HAP-1 (cell line): ENCODE measurements around the gene TBCA.
A peak's percentile ranks its signal among the peaks of the same experiment; 100 is the strongest.

Experiments used
- DNase-seq, 2 experiments: peaks; one replicate each; pipeline ENCODE4 v3.0.0-alpha.2; 2016 to 2020; ENCODE audit warnings: low spot score in 2 of 2
- H3K27me3 ChIP-seq: fragments of 250-450 bp; sonication (Bioruptor Pico); 2 replicates; pipeline ENCODE4 v1.5.1; 2020; ENCODE audit warnings: low read depth, mild to moderate bottlenecking, moderate library complexity
- H3K36me3 ChIP-seq: fragments of 250-450 bp; sonication (Bioruptor Pico); replicated peaks from 2 replicates; pipeline ENCODE4 v1.5.1; 2020; ENCODE audit warnings: mild to moderate bottlenecking
- H3K4me1 ChIP-seq: fragments of 250-450 bp; sonication (Bioruptor Pico); 2 replicates; pipeline ENCODE4 v1.5.1; 2020; ENCODE audit warnings: mild to moderate bottlenecking
- H3K4me3 ChIP-seq: fragments of 250-450 bp; sonication (Bioruptor Pico); 2 replicates; pipeline ENCODE4 v1.5.1; 2020; ENCODE audit warnings: mild to moderate bottlenecking, moderate library complexity
- H3K9me3 ChIP-seq: fragments of 250-450 bp; sonication (Bioruptor Pico); 2 replicates; pipeline ENCODE4 v1.5.1; 2020; ENCODE audit warnings: mild to moderate bottlenecking, moderate library complexity
- in situ Hi-C: fragments of 300-500 bp; cut with MboI; formaldehyde crosslinking; loops from 3 replicates; pipeline ENCODE4 v1.14.3; 2020; ENCODE audit warnings: low sequenced_read_pairs, inconsistent platforms, mixed read lengths

The TBCA gene, protein sequence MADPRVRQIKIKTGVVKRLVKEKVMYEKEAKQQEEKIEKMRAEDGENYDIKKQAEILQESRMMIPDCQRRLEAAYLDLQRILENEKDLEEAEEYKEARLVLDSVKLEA

DNA sequence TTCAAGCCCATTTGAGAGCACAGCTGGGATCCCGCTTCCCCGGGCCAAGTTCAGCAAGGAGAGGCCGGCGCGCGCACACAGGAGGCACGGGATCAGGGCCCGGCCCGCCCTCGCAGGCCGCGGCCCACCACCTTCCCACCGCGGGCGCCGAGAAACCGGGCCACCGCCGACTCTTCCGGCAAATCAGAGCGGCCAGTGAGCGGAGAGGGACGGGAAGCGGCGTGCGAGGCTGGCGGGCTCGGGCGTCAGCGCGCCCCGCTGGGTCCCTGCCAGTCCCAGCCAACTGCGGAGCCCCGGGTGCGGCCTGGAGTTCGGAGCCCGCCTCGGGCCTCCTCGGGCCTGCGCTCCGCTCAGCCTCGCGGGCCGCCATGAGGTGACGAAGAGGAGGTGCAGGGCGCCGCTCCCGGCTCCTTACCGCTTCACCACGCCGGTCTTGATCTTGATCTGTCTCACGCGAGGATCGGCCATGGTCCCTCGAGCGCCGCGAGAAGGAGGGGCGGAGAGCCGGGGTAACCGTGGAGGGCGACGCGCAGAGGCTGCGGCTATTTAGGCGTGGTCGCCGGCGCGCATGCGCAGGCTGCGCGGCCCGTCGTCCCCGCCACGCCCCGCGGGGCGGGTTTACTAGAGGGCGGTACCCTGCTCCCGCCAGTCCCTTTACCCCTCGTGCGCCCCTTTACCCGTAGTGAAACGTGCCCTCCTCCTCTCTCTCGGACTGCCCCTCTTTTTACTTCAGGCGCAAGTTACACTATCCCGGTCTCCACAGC, at the start of gene TBCA:
TSS of gene TBCA (minus strand) at position 550 of the 764 bp plus-strand sequence. CDS start at position 468, 82 bp downstream.
- no peaks in the 10 kb centered on the region for H3K9me3 ChIP-seq
- no peaks in the 10 kb centered on the region for H3K27me3 ChIP-seq
- H3K4me1 ChIP-seq: peaks cover 23% of the 10 kb centered on the region
- H3K4me3 ChIP-seq: peak within 1 kb of the TSS; percentile 74
- DNase-seq: peak; percentile 91 to 93
- peaks cover 20% of the 10 kb centered on the region for H3K36me3 ChIP-seq
- in situ Hi-C loops: no loop called here

- peaks cover 21% of the 10 kb centered on the region for H3K27me3 ChIP-seq
- DNase-seq: no peak
- in situ Hi-C loops: no loop called here
- no peaks in the 10 kb centered on the region for H3K36me3 ChIP-seq
- H3K4me3 ChIP-seq: no peak overlapping the region
- no peaks in the 10 kb centered on the region for H3K9me3 ChIP-seq
- no peaks in the 10 kb centered on the region for H3K4me1 ChIP-seq
Measured at GRCh38 chr5:77824981-77825380, 48.8 kb upstream of the TBCA start.

DNA sequence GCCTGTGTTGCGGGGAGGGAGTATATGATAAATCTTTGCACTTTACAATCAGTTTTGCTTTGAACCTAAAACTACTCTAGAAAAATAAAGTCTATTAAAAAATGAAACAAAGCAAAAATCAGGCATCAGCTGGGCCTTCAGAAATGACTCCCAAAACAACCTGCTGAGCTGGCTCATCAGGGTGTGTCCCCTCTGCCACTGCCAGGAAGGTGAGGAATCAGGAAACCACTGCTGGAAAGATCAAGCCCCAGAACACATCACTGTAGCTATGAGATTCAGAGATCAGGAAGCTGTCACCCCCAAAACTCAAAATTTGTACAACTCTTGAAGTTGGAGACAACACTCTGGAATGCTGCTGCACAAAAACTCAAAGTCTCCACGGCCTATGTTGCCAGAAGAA, 40.5 kb upstream of the TBCA start:
- in situ Hi-C loops: no loop called here
- DNase-seq: no peak
- H3K27me3 ChIP-seq: no peaks in the 10 kb centered on the region
- no peaks in the 10 kb centered on the region for H3K36me3 ChIP-seq
- no peaks in the 10 kb centered on the region for H3K4me1 ChIP-seq
- H3K9me3 ChIP-seq: no peaks in the 10 kb centered on the region
- H3K4me3 ChIP-seq: no peak overlapping the region

- no peaks in the 10 kb centered on the region for H3K36me3 ChIP-seq
- DNase-seq: no peak
- no peaks in the 10 kb centered on the region; the same call in 1 of the 2 replicates for H3K27me3 ChIP-seq
- in situ Hi-C loops: no loop called here
- H3K9me3 ChIP-seq: 0 out of 2 replicates have a peak, but pooled peaks cover 5% of the 10 kb centered on the region
- H3K4me3 ChIP-seq: no peak overlapping the region
- H3K4me1 ChIP-seq: no peaks in the 10 kb centered on the region
Measured at GRCh38 chr5:77812926-77813589, 36.9 kb upstream of the TBCA start.

DNA sequence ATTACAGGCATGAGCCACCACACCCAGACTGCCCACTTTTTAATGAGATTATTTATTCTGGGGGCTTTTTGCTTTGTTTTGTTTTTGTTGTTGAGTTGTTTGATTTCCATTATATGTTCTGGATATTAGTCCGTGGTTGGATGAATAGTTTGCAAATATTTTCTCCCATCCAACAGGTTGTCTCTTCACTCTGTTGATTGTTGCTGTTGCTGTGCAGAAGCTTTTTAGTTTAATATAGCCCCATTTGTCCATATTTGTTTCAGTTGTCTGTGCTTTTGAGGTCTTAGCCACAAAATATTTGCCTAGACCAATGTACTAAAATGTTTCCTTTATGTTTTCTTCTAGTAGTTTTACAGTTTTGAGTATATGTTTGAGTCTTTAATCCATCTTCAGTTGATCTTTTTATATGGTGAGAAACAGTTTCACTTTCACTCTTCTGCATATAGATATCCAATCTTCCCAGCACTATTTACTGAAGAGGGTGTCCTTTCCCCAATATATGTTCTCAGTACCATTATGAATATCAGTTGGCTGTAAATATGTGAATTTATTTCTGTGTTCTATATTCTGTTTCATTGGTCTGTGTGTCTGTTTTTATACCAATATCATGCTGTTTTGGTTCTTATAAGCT, 30.2 kb upstream of the TBCA start:
- in situ Hi-C loops: no loop called here
- no peaks in the 10 kb centered on the region for H3K4me1 ChIP-seq
- H3K9me3 ChIP-seq: 0 out of 2 replicates have a peak, but pooled peaks cover 5% of the 10 kb centered on the region
- H3K4me3 ChIP-seq: no peak overlapping the region
- no peaks in the 10 kb centered on the region for H3K36me3 ChIP-seq
- no peaks in the 10 kb centered on the region; the same call in 1 of the 2 replicates for H3K27me3 ChIP-seq
- no peak for DNase-seq

GRCh38 chr5:77798456-77798855, 22.3 kb upstream of the TBCA start:
- in situ Hi-C loops: no loop called here

GRCh38 chr5:77797136-77797535, 21.0 kb upstream of the TBCA start:
- Histone ChIP-seq H3K4me1 (peaks cover 2% of the 10 kb centered on the region; the same call in 1 of the 2 replicates), H3K36me3 (no peaks in the 10 kb centered on the region), H3K9me3 (no peaks in the 10 kb centered on the region), H3K4me3 (no peak overlapping the region), H3K27me3 (peaks cover 14% of the 10 kb centered on the region)
- no peak for DNase-seq
- in situ Hi-C loops: no loop called here

More at GRCh38 chr5:77798456-77798855, 22.3 kb upstream of the TBCA start:
- no peaks in the 10 kb centered on the region for H3K9me3 ChIP-seq
- DNase-seq: no peak
- no peaks in the 10 kb centered on the region for H3K36me3 ChIP-seq
- no peak overlapping the region for H3K4me3 ChIP-seq
- peaks cover 2% of the 10 kb centered on the region; the same call in 1 of the 2 replicates for H3K4me1 ChIP-seq
- H3K27me3 ChIP-seq: peaks cover 14% of the 10 kb centered on the region

DNA sequence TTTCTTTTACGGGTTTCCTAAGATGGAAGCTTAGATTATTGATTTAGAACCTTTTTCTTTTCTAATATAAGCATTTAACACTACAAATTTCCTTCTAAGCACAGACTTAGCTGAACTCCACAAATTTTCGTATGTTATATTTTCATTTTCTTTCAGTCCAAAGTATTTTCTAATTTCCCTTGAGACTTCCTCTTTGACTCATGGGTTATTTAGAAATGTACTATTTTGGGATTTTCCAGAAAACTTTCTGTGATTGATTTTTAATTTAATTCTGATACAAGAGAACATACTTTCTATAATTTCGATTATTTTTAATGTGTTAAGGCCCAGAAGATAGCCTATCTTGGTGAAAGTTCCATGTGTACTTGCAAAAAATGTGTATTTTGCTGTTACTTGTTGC, 19.7 kb upstream of the TBCA start:
- Histone ChIP-seq H3K4me3 (no peak overlapping the region), H3K4me1 (peaks cover 2% of the 10 kb centered on the region; the same call in 1 of the 2 replicates), H3K9me3 (no peaks in the 10 kb centered on the region), H3K36me3 (no peaks in the 10 kb centered on the region), H3K27me3 (peaks cover 14% of the 10 kb centered on the region)
- DNase-seq: no peak
- in situ Hi-C loops: no loop called here

- no peak for DNase-seq
- H3K27me3 ChIP-seq: peaks cover 14% of the 10 kb centered on the region
- peaks cover 2% of the 10 kb centered on the region; the same call in 1 of the 2 replicates for H3K4me1 ChIP-seq
- H3K4me3 ChIP-seq: no peak overlapping the region
- in situ Hi-C loops: no loop called here
- H3K9me3 ChIP-seq: no peaks in the 10 kb centered on the region
- H3K36me3 ChIP-seq: no peaks in the 10 kb centered on the region
Measured at GRCh38 chr5:77795268-77795667, 19.1 kb upstream of the TBCA start.

DNA sequence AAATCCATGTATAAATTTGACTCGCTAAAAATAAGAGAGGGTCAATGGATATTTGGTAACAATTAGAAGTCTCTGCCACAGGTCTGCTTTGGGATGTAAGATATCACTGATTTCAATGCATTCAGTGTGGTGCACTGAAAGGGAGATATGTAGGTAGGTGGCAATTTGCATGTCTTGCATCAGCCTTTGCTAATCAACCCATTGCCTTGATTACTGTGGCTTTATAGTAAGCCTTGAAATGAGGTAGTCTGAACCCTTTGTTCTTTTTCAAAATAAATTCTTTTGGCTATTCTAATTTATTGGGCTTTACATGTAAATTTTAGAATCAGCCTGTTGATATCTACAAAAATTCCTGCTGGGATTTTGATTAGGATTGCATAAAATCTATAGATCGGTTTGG, 15.8 kb upstream of the TBCA start:
- Histone ChIP-seq H3K27me3 (no peaks in the 10 kb centered on the region), H3K9me3 (no peaks in the 10 kb centered on the region), H3K4me1 (peaks cover 2% of the 10 kb centered on the region; the same call in 1 of the 2 replicates), H3K36me3 (no peaks in the 10 kb centered on the region), H3K4me3 (no peak overlapping the region)
- DNase-seq: no peak
- in situ Hi-C loops: no loop called here

- Histone ChIP-seq H3K36me3 (no peaks in the 10 kb centered on the region), H3K27me3 (no peaks in the 10 kb centered on the region), H3K9me3 (no peaks in the 10 kb centered on the region), H3K4me3 (no peak overlapping the region), H3K4me1 (no peaks in the 10 kb centered on the region)
- no peak for DNase-seq
- in situ Hi-C loops: no loop called here
Measured at GRCh38 chr5:77791356-77791755, 15.2 kb upstream of the TBCA start.

DNA sequence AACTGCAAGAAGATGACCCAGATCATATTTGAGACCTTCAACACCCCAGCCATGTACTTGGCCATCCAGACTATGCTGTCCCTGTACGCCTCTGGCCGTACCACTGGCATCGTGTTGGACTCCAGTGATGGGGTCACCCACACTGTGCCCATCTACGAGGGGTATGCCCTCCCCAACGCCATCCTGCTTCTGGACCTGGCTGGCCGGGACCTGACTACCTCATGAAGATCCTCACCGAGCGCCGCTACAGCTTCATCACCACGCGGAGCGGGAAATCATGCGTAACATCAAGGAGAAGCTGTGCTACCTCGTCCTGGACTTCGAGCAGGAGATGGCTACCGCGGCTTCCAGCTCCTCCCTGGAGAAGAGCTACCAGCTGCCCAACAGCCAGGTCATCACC, 9.1 kb upstream of the TBCA start:
- no peak for DNase-seq
- no peaks in the 10 kb centered on the region for H3K36me3 ChIP-seq
- H3K27me3 ChIP-seq: no peaks in the 10 kb centered on the region
- in situ Hi-C loops: no loop called here
- no peak overlapping the region for H3K4me3 ChIP-seq
- no peaks in the 10 kb centered on the region for H3K4me1 ChIP-seq
- H3K9me3 ChIP-seq: no peaks in the 10 kb centered on the region

DNA sequence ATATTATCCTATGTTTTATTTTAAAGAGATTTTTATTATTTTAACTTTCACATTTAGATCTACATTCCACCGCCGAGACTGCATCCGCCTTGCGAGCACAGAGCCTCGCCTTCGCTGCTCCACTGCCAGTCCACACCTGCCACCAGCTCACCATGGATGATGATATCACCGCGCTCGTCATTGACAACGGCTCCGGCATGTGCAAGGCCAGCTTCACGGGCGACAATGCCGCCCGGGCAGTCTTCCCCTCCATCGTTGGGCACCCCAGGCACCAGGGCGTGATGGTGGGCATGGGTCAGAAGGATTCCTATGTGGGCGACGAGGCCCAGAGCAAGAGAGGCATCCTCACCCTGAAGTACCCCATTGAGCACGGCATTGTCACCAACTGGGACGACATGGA, 8.6 kb upstream of the TBCA start:
- Histone ChIP-seq H3K27me3 (no peaks in the 10 kb centered on the region), H3K36me3 (no peaks in the 10 kb centered on the region), H3K4me1 (no peaks in the 10 kb centered on the region), H3K4me3 (no peak overlapping the region), H3K9me3 (no peaks in the 10 kb centered on the region)
- in situ Hi-C loops: no loop called here
- no peak for DNase-seq

- Histone ChIP-seq H3K9me3 (no peaks in the 10 kb centered on the region), H3K27me3 (no peaks in the 10 kb centered on the region), H3K4me3 (no peak overlapping the region), H3K36me3 (no peaks in the 10 kb centered on the region), H3K4me1 (peaks cover 4% of the 10 kb centered on the region)
- no peak for DNase-seq
- in situ Hi-C loops: no loop called here
Measured at GRCh38 chr5:77781076-77781475, 4.9 kb upstream of the TBCA start.
